Measurements from ENCODE around the gene ADRA2C. TPM values are rescaled to one million over a fixed set of nuclear protein-coding genes. Genes with fewer than 3 reads are reported as not detected.
"Not testable (repeated sequence)": the region's sequence is repeated elsewhere in the genome, so short reads cannot be mapped to it uniquely, and the experiment has no call there.

The ADRA2C gene
- total RNA-seq, 2 experiments from 2014 or later, result not detected

GRCh38 chr4:3808597-3808996 is 42.4 kb downstream of the ADRA2C start:
- no peak overlapping the region for H3K27ac Mint-ChIP-seq
- no peak for DNase-seq
- ATAC-seq, result no peak
- ChIA-PET POLR2A (no interaction called here), CTCF (no interaction called here)
- no peaks in the 10 kb centered on the region for H3K36me3 Mint-ChIP-seq (ENCODE audit: low read depth)
- no peaks in the 10 kb centered on the region for H3K9me3 Mint-ChIP-seq (ENCODE audit: insufficient read depth)
- H3K4me1 Mint-ChIP-seq (ENCODE audit: low read depth), result no peaks in the 10 kb centered on the region
- H3K4me3 Mint-ChIP-seq, result no peak overlapping the region
- H3K27me3 Mint-ChIP-seq (ENCODE audit: low read depth), result peaks cover 6% of the 10 kb centered on the region

GRCh38 chr4:3809028-3809427 is 42.8 kb downstream of the ADRA2C start:
- no peaks in the 10 kb centered on the region for H3K36me3 Mint-ChIP-seq (ENCODE audit: low read depth)
- H3K27ac Mint-ChIP-seq, result no peak overlapping the region
- H3K4me1 Mint-ChIP-seq (ENCODE audit: low read depth), result no peaks in the 10 kb centered on the region
- no peak overlapping the region for H3K4me3 Mint-ChIP-seq
- ChIA-PET POLR2A (no interaction called here), CTCF (no interaction called here)
- peaks cover 6% of the 10 kb centered on the region for H3K27me3 Mint-ChIP-seq (ENCODE audit: low read depth)
- DNase-seq, result no peak
- H3K9me3 Mint-ChIP-seq (ENCODE audit: insufficient read depth), result no peaks in the 10 kb centered on the region
- no peak for ATAC-seq

- ATAC-seq, result no peak
Measured at GRCh38 chr4:3809451-3810110, 43.4 kb downstream of the ADRA2C start.

GRCh38 chr4:3810111-3810680 is 44.0 kb downstream of the ADRA2C start:
- peaks cover 6% of the 10 kb centered on the region for H3K27me3 Mint-ChIP-seq (ENCODE audit: low read depth)
- H3K4me3 Mint-ChIP-seq, result no peak overlapping the region
- CTCF ChIA-PET, result no interaction called here
- H3K36me3 Mint-ChIP-seq (ENCODE audit: low read depth), result no peaks in the 10 kb centered on the region
- H3K4me1 Mint-ChIP-seq (ENCODE audit: low read depth), result no peaks in the 10 kb centered on the region
- DNase-seq, result no peak
- ATAC-seq, result no peak
- POLR2A ChIA-PET, result no interaction called here
- no peak overlapping the region for H3K27ac Mint-ChIP-seq
- no peaks in the 10 kb centered on the region for H3K9me3 Mint-ChIP-seq (ENCODE audit: insufficient read depth)

More at GRCh38 chr4:3809451-3810110, 43.4 kb downstream of the ADRA2C start:
- H3K36me3 Mint-ChIP-seq (ENCODE audit: low read depth), result no peaks in the 10 kb centered on the region
- H3K27me3 Mint-ChIP-seq (ENCODE audit: low read depth), result peaks cover 6% of the 10 kb centered on the region
- ChIA-PET POLR2A (no interaction called here), CTCF (no interaction called here)
- H3K4me1 Mint-ChIP-seq (ENCODE audit: low read depth), result no peaks in the 10 kb centered on the region
- H3K4me3 Mint-ChIP-seq, result no peak overlapping the region
- H3K27ac Mint-ChIP-seq, result no peak overlapping the region
- DNase-seq, result no peak
- no peaks in the 10 kb centered on the region for H3K9me3 Mint-ChIP-seq (ENCODE audit: insufficient read depth)

- ATAC-seq, result no peak
Measured at GRCh38 chr4:3810796-3811485, 44.8 kb downstream of the ADRA2C start.

GRCh38 chr4:3811621-3812020 is 45.4 kb downstream of the ADRA2C start:
- Mint-ChIP-seq H3K27ac (no peak overlapping the region), H3K27me3 (ENCODE audit: low read depth) (peaks cover 4% of the 10 kb centered on the region), H3K4me3 (no peak overlapping the region), H3K9me3 (ENCODE audit: insufficient read depth) (no peaks in the 10 kb centered on the region), H3K4me1 (ENCODE audit: low read depth) (no peaks in the 10 kb centered on the region), H3K36me3 (ENCODE audit: low read depth) (no peaks in the 10 kb centered on the region)
- no peak for ATAC-seq
- POLR2A ChIA-PET, result no interaction called here
- no peak for DNase-seq
- CTCF ChIA-PET, result no interaction called here

More at GRCh38 chr4:3810796-3811485, 44.8 kb downstream of the ADRA2C start:
- H3K36me3 Mint-ChIP-seq (ENCODE audit: low read depth), result no peaks in the 10 kb centered on the region
- H3K4me1 Mint-ChIP-seq (ENCODE audit: low read depth), result no peaks in the 10 kb centered on the region
- no peaks in the 10 kb centered on the region for H3K9me3 Mint-ChIP-seq (ENCODE audit: insufficient read depth)
- ChIA-PET CTCF (no interaction called here), POLR2A (no interaction called here)
- H3K27me3 Mint-ChIP-seq (ENCODE audit: low read depth), result peaks cover 6% of the 10 kb centered on the region
- no peak overlapping the region for H3K4me3 Mint-ChIP-seq
- no peak for DNase-seq
- H3K27ac Mint-ChIP-seq, result no peak overlapping the region

GRCh38 chr4:3812211-3812934 is 46.2 kb downstream of the ADRA2C start:
- Mint-ChIP-seq H3K4me3 (no peak overlapping the region), H3K36me3 (ENCODE audit: low read depth) (no peaks in the 10 kb centered on the region), H3K27me3 (ENCODE audit: low read depth) (peaks cover 3% of the 10 kb centered on the region), H3K27ac (no peak overlapping the region), H3K9me3 (ENCODE audit: insufficient read depth) (no peaks in the 10 kb centered on the region), H3K4me1 (ENCODE audit: low read depth) (no peaks in the 10 kb centered on the region)
- no peak for ATAC-seq
- no peak for DNase-seq
- CTCF ChIA-PET, result no interaction called here
- POLR2A ChIA-PET, result no interaction called here

- DNase-seq (no peak), ATAC-seq (no peak)
- H3K27me3 Mint-ChIP-seq (ENCODE audit: low read depth), result peaks cover 2% of the 10 kb centered on the region
- no peaks in the 10 kb centered on the region for H3K9me3 Mint-ChIP-seq (ENCODE audit: insufficient read depth)
- CTCF ChIA-PET, result no interaction called here
- H3K4me1 Mint-ChIP-seq (ENCODE audit: low read depth), result no peaks in the 10 kb centered on the region
- no peak overlapping the region for H3K27ac Mint-ChIP-seq
- H3K4me3 Mint-ChIP-seq, result no peak overlapping the region
- POLR2A ChIA-PET, result no interaction called here
- no peaks in the 10 kb centered on the region for H3K36me3 Mint-ChIP-seq (ENCODE audit: low read depth)
Measured at GRCh38 chr4:3813151-3814052, 47.2 kb downstream of the ADRA2C start.

GRCh38 chr4:3814053-3814570 is 47.9 kb downstream of the ADRA2C start:
- no peaks in the 10 kb centered on the region for H3K9me3 Mint-ChIP-seq (ENCODE audit: insufficient read depth)
- DNase-seq (no peak), ATAC-seq (no peak)
- no peaks in the 10 kb centered on the region for H3K36me3 Mint-ChIP-seq (ENCODE audit: low read depth)
- ChIA-PET CTCF (no interaction called here), POLR2A (no interaction called here)
- H3K27me3 Mint-ChIP-seq (ENCODE audit: low read depth), result no peaks in the 10 kb centered on the region
- H3K4me1 Mint-ChIP-seq (ENCODE audit: low read depth), result no peaks in the 10 kb centered on the region
- H3K4me3 Mint-ChIP-seq, result no peak overlapping the region
- H3K27ac Mint-ChIP-seq, result no peak overlapping the region

- H3K27ac Mint-ChIP-seq; H3K4me3 Mint-ChIP-seq; H3K27me3 Mint-ChIP-seq (ENCODE audit: low read depth); H3K4me1 Mint-ChIP-seq (ENCODE audit: low read depth); DNase-seq; CTCF ChIA-PET; POLR2A ChIA-PET; H3K9me3 Mint-ChIP-seq (ENCODE audit: insufficient read depth); ATAC-seq; H3K36me3 Mint-ChIP-seq (ENCODE audit: low read depth): not testable (repeated sequence)
Measured at GRCh38 chr4:3814838-3815237, 48.7 kb downstream of the ADRA2C start.

- ATAC-seq (no peak), DNase-seq (no peak)
- CTCF ChIA-PET, result no interaction called here
- Mint-ChIP-seq H3K4me3 (no peak overlapping the region), H3K4me1 (ENCODE audit: low read depth) (no peaks in the 10 kb centered on the region), H3K27ac (no peak overlapping the region), H3K27me3 (ENCODE audit: low read depth) (no peaks in the 10 kb centered on the region), H3K9me3 (ENCODE audit: insufficient read depth) (no peaks in the 10 kb centered on the region), H3K36me3 (ENCODE audit: low read depth) (no peaks in the 10 kb centered on the region)
- POLR2A ChIA-PET, result no interaction called here
Measured at GRCh38 chr4:3816256-3816825, 50.2 kb downstream of the ADRA2C start.
